ENCODE data around the gene BBLN. TPM values are rescaled to one million over a fixed set of nuclear protein-coding genes. Genes with fewer than 3 reads are reported as not detected.

Gene BBLN
- total RNA-seq, 1 experiment from 2014 or later, result 74.9 TPM

DNA sequence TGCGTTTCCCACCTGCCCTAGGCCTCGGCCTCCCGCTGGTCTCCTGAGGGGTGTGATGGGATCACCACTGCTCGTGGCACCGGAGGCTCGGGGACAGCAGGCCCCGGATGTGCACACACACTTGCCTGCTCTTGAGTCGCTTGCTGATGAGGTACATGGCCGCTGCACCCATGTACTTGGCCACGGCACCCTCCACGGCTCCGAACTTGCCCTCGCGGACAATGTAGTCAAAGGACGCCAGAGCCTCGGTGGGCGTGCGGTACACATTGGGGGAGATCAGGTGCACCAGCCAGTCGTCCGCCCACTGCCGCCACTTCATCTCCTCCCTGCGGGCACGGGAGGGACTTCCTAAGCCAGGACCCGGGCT, 37.3 kb upstream of the BBLN start:
- no peak overlapping the region for H3K56ac ChIP-seq (ENCODE audit: insufficient read length, low read depth, low read length)
- Mint-ChIP-seq H3K4me3 (no peak overlapping the region), H3K27ac (no peak overlapping the region), H3K4me1 (peaks cover 20% of the 10 kb centered on the region in 2 experiments), H3K36me3 (ENCODE audit: insufficient read depth in 1 of 3, low read depth in 3 of 3) (peaks cover 21 to 38% (median 36%) of the 10 kb centered on the region in 3 experiments), H3K27me3 (ENCODE audit: low read depth) (no peaks in the 10 kb centered on the region), H3K9me3 (no peaks in the 10 kb centered on the region)
- no peak overlapping the region for H3K14ac ChIP-seq (ENCODE audit: insufficient read depth, low read length)
- WGBS (ENCODE audit: extremely low coverage, insufficient read length, low lambda C conversion rate), result no CpG with 5 or more reads among the region's 24 CpGs
- H3K9ac ChIP-seq (ENCODE audit: extremely low read depth, insufficient read length, low read length), result no peak overlapping the region
- TF ChIP-seq CTCF (conservative IDR thresholded peaks at IDR 0.05), result no peak
- H2BK15ac ChIP-seq (ENCODE audit: low read depth, low read length), result no peak overlapping the region
- DNase-seq, result no peak
- no peaks in the 10 kb centered on the region for H3K9me3 ChIP-seq (ENCODE audit: control insufficient read depth, low read depth, low read length)
- no peak overlapping the region for H2BK120ac ChIP-seq (ENCODE audit: low read depth, low read length, poor library complexity, severe bottlenecking)
- H3K23me2 ChIP-seq (ENCODE audit: insufficient read length, low read depth, low read length, poor library complexity, severe bottlenecking), result peaks cover 4% of the 10 kb centered on the region
- no peak overlapping the region for H2BK5ac ChIP-seq (ENCODE audit: insufficient read length, low read length)
- no peak overlapping the region for H4K8ac ChIP-seq (replicated peaks; ENCODE audit: insufficient read length, low read depth, low read length)
- H4K20me1 ChIP-seq (ENCODE audit: control insufficient read depth, insufficient read depth, insufficient read length), result no peaks in the 10 kb centered on the region
- H4K5ac ChIP-seq (ENCODE audit: insufficient read length, low read depth, low read length), result no peak overlapping the region
- H2AK5ac ChIP-seq (ENCODE audit: insufficient read length, low read length), result no peak overlapping the region
- H3K79me2 ChIP-seq (ENCODE audit: insufficient read depth, low read length), result no peaks in the 10 kb centered on the region
- H3K18ac ChIP-seq (ENCODE audit: insufficient read length, low read depth, low read length), result no peak overlapping the region
- no peak overlapping the region for H2BK12ac ChIP-seq (ENCODE audit: insufficient read length, low read depth, low read length)
- no peak overlapping the region for H3K27ac ChIP-seq (ENCODE audit: insufficient read length, low read depth, low read length)
- no peak overlapping the region for H3K23ac ChIP-seq (ENCODE audit: insufficient read length, low read depth, low read length)
- no peak overlapping the region for H3T11ph ChIP-seq (ENCODE audit: low read length)
- no peak overlapping the region for H3K4ac ChIP-seq (ENCODE audit: low read depth, low read length)
- H3K27me3 ChIP-seq (ENCODE audit: insufficient read depth, low read length), result no peaks in the 10 kb centered on the region
- H3K79me1 ChIP-seq (ENCODE audit: insufficient read depth, low read depth, low read length, poor library complexity, severe bottlenecking), result no peaks in the 10 kb centered on the region
- H4K91ac ChIP-seq (ENCODE audit: insufficient read length, low read depth, low read length), result no peak overlapping the region
- no peak overlapping the region for H2AFZ ChIP-seq (ENCODE audit: low read length)
- no peak overlapping the region for H3K4me2 ChIP-seq (ENCODE audit: insufficient read depth, insufficient read length, low read length)
- H2BK20ac ChIP-seq (ENCODE audit: low read depth, low read length, poor library complexity, severe bottlenecking), result no peak overlapping the region
- H3K4me1 ChIP-seq (ENCODE audit: insufficient read depth, low read length), result no peaks in the 10 kb centered on the region
